DMS153 treated with DMSO at 0.1 percent for 48 hours (cell line): ENCODE results near the gene TMEM132C.
A peak's percentile ranks its signal among the peaks of the same experiment; 100 is the strongest.

Experiments
- DNase-seq: peaks from one replicate; lab custom pipeline; 2025; ENCODE audit not compliant: unreplicated experiment; lab: John Stamatoyannopoulos, UW

TMEM132C gene

DNA sequence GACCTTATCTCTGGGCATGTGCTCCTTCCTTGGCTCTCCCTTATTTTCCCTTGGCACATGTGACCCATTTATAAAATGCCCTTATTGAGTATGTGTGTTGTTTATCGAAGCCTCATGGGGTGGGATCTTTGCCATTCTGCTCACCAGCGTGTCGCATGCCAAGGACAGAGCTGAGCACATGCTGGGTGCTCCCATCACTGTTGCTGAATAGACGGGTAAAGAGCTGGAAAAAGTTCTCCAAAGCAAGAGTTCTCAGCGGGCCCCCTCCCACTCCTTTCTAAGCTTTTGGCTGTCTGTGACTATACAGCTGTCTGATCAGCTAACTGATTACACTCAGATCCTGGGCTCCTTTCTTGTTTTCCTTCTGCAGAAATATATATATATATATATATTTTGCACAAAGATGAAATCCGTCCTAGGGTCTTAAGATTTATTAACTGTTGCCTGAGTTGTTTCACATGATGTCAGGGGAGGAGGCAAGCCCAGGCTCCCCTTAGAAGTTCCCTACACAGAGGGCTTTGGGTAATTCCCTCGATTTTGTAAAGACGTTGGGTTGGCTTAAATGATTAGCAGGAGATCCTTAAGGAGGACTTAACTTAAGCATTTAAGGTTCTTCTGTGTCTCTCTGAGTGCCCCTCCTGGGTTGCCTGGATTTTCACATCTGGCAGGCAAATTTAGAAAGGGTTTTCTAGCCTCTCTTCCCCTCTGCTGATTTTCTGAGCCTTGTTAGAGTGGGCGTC lies 71.6 kb downstream of the TMEM132C start:
- no peak for DNase-seq

DNA sequence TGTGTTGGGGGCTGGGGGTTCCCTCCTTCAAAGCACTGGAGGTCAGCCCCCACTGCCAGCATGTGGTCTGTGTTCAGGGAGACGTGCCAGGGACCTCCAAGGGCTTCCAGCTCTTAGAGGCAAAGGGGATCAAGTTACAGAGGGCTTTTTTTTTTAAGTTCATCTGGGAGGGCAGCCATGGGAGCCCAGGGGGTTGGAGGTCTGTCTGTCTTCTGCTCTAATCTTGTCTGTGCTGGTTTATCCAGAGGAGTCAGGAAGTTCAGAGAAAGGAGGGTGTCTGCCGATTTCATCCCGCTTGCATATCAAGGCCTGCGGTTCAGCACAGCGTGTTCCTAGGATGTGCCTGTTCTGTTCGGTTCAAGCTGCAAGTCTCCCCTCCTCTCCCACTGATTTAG lies 72.2 kb downstream of the TMEM132C start:
- DNase-seq: no peak

- DNase-seq: no peak
Measured at GRCh38 chr12:128339631-128340030, 72.7 kb downstream of the TMEM132C start.

DNA sequence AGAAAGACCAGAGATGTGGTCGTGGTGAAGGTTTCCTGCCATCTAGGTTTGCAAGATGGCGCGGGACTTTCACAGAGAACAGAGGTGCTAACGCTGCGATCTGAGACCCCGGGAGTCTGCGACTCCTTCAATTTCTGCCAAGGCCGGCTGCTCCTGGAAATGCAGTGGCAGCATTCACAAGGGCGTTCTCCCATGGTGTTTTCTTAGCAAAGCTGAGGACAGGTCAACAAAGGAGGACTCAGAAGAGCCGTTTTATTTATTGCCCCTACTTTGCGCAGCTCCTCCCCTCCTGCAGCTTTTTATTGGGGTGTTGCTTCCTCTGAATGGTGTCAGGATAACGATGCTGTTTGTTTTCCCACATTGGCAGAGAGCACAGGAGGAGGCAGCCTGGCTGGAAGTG lies 86.3 kb downstream of the TMEM132C start:
- DNase-seq: no peak

- no peak for DNase-seq
Measured at GRCh38 chr12:128356547-128356946, 89.6 kb downstream of the TMEM132C start.

- no peak for DNase-seq
Measured at GRCh38 chr12:128361400-128361995, 94.5 kb downstream of the TMEM132C start.

DNA sequence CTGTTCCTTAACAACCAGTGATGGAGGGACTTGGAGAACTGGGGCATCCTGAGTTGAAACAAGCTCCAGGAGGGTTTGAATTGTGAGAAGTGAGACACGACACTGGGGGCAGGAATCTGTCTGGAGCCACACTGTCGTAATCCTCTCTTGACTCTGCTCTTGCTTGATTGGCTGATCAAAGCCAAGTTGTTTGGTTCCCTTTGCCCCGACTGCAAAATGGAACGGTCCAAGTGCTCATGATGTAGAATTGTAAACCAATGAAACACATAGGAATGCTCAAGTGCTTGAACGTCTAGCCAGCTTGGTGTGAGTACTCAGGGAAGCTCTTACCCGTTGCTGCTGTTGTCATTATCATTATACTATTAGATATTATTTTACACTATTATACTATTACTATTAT lies 98.1 kb downstream of the TMEM132C start:
- no peak for DNase-seq

GRCh38 chr12:128365651-128366231 lies 98.8 kb downstream of the TMEM132C start:
- no peak for DNase-seq

DNA sequence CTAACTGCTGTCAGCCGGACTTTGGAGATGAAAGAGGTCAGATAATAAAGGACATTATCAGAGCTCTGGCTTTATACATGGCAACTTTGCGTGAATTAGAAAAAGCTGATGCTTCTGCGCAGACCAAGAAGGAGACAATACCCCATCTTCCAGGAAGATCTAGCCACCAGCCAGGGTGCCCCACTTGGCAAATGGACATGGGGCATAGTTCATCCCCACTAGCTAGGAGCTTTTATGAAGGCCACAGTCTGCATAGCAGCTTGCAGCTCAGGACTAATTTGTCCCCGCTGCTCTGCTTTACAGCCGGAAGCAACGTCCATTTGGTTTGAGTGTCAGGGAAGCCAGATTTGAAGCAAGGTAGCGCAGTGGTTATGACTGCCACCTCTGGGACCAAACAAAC lies 101.0 kb downstream of the TMEM132C start:
- DNase-seq: no peak

GRCh38 chr12:128381541-128381940 lies 114.6 kb downstream of the TMEM132C start:
- no peak for DNase-seq

DNA sequence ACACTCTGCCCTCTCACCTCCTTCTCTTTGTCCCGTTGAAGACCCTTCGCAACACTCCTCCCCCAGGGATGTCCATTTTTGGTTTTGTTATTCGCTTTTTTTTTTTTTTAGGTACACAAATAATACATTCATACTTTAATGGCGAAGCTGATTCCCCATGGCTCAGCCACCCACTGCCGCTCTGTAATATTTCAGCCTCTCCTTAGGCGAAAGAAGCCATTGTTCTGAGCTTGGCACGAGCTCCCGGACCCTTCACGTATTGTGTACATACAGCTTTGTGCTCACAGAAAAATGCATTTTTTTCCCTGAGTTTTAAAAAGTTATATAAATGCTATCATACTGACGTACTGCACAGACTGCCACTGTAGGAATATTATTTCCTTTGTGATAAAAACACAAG lies 115.0 kb downstream of the TMEM132C start:
- DNase-seq: no peak

DNA sequence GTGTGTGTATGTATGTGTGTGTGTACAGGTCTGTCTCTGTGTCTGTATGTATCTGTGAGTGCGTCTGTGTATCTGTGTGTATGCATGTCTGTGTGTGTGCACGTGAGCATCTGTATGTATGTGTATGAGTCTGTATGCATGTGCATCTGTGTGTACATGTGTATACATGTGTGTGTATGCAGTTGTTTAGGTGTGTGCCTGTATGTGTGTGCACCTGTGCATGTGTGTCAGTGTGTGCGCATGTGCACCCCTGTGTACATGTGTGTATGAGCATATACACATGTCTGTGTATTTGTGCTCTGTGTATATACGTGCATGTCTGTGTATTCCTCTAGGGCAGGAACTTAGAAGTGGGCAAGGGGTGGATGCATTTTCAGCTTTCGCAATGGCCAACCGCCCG lies 116.0 kb downstream of the TMEM132C start:
- DNase-seq: no peak

DNA sequence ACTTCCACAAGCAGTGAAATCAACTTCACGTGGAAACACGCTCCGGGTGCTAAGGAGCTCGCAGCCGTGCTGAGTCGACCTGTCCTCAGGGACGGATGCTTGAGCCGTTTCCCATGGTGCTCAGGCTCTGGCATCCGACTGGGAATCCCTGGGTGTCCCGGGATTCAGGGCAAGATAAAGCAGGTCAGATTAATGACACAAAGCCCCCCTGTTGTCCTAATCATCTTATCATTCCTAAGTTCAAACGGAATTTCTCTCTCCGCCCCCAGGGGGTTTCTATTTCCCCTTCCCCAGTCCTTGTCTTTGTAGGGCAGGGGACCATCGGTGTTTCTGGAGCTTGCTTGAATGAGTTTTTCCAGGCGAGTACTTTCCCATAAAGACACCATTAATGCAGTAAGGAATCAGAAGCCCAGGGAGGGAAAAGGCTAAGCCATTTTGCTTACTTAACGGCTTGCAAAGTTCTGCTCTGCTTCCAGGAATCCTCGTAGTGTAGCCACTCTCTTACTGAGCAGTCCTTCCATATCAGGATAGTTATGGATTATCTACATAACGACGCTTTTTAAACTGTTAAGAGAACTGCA lies 116.5 kb downstream of the TMEM132C start:
- no peak for DNase-seq

GRCh38 chr12:128385736-128386135 lies 118.8 kb downstream of the TMEM132C start:
- no peak for DNase-seq

DNA sequence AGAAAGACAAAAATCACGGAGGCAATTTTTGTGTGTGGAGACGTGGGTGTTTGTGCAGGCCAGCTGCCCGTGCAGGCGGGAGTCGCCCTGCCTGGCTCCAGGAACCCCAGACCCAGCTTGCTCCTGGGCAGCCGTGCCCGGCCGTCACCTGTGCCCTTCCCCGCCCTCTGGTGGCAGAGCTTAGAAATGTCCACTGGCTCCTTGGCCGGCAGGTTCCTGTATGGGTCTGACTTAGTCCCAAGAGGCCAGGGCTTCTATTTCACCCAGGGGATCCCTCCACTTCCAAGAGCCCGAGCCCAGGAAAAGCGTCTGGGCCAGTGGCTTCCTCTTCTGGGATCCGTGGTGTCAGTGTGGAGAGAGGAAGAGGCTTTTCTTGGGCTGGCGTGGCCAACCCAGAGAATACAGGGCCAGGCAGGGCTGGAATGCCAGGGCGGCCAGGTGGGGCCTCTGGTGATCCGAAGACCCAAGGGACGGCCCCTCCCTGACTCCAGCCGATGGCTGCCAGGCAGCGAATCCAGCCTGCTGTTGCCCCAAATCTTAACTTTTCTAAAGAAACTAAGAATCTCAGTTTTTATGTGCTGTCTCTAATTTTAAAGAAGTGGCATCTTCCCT lies 120.9 kb downstream of the TMEM132C start:
- DNase-seq: peak; percentile 57

DNA sequence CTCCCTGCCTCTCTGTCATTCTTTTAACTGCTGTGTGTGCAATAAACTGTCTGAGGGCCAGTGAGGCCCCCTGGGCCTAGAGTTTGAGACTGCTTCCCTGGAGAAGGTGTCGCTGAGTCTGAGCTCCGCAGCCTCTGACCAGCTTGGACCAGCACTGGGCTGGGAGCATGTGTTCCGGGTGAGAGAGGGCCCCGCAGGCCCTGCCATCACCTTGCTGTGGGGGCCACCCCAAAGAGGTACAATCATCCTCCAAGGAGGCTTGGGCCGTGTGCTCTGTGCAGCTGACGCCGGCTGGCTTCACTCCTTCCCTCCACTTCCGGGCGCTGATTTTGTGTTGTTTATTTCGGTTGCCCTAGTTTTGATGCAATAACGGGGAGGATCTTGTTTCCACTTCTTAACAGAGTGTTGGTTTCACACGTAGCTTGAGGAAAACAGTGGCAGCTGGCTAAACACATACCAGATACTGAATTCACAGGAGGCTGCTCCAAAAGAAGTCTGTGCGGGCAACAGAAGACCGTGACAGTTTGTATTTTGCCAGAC lies 121.6 kb downstream of the TMEM132C start:
- no peak for DNase-seq

DNA sequence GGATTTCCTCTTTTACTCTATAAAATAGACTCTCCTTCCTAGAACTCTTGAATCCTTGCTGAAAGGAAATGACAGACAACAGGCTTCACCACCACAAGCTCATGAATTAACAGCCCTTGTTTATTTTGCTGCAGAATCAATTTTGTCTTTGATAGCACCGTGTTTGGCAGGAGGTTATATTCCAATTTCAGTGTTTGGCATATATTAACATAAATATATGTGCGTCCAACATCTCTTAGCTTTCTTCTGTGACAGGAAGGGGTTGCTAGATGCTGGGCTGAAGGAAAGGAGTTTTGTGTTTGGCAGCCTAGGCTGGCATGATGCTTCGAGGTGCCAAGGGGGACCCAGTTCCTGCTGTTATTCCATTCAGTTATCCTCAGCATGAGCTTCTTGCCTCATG lies 126.4 kb downstream of the TMEM132C start:
- DNase-seq: no peak

DNA sequence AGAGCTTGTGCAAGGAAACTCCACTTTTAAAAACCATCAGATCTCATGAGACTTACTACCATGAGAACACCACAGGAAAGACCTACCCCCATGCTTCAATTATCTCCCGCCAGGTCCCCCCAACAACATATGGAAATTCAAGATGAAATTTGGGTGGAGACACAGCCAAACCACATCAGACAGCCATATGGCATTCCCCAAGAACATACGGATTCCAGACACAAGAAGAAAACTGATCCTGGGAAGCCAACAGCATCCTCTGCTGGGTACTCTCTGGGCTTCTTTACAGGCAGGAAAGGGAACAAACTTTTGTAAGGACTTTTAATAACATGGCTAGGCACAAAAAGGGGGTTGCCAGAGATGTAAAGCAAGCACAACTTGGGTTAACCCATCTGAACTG lies 127.2 kb downstream of the TMEM132C start:
- no peak for DNase-seq

DNA sequence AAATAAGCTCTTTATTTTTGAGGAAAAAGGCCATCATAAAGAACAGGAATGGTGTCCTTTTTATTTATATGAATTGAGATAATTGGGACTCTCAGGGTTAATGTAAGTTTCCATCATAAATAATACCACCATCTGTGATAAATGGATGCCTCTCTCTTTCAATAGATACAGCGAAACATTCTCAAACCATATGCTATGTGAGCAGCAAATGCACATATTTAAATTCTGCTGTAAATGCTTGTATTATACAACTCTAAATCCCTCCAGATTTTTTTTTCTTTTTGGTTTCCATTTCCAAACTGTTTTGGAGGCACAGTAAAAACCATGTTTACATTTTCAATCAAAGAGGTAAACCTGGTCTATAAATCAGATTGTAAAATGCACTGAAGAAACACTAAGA lies 132.3 kb downstream of the TMEM132C start:
- no peak for DNase-seq

- DNase-seq: no peak
Measured at GRCh38 chr12:128402486-128403243, 135.7 kb downstream of the TMEM132C start.

DNA sequence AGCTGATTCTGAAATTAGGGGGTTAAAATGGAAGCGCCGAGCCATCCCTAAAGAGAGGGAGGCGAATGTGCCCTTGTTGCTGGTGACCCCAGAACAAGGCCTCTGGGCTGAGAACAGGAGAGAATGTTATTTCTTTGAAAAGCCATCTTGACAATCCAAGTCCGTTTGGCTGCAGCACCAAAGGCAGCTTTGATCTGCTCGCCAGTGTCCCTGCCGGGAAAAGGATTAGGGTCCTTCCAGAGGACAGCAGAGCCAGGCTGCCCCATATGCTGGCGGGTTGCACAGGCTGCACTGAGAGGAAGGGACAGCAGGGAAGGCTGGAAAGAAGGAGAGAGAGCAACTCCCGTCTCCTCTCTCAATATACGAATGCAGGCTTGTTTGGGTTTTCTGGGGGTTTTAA lies 141.7 kb downstream of the TMEM132C start:
- no peak for DNase-seq
